HepG2 (cell line): ENCODE results near the gene C2orf81. TPM values are rescaled to one million over a fixed set of nuclear protein-coding genes. Genes with fewer than 3 reads are reported as not detected.

ENCODE experiments used
- ATAC-seq: fragments of 200-7000 bp; cut with Tn5 transposase; 3 replicates; pipeline ENCODE4 v1.9.1; 2020; ENCODE audit warnings: mild to moderate bottlenecking, moderate library complexity
- BruUV-seq: library from RNA; stranded (reverse); fragments of 400-500 nt; replicated peaks from 2 replicates; lab custom pipeline; 2021; lab: Mats Ljungman, UMichigan
- CTCF ChIA-PET: fragments of 300-600 bp; formaldehyde crosslinking; extraction: SDS; loops from one replicate; lab custom pipeline; 2021; ENCODE audit warnings: low total read pairs, inconsistent platforms, low intra/inter-chr PET ratio; lab: Yijun Ruan, JAX
- POLR2A ChIA-PET: fragments of 350-600 bp; sonication (Branson Sonifier 250); formaldehyde crosslinking; loops from one replicate; lab custom pipeline; 2020; ENCODE audit warnings: antibody characterized with exemption, inconsistent platforms; lab: Yijun Ruan, JAX
- DNase-seq: peaks from one replicate; pipeline ENCODE4 v3.0.0-alpha.2; 2015; ENCODE audit warnings: low spot score
- FAIRE-seq: peaks from 3 replicates; lab custom pipeline; 2011; peaks lifted over from hg19 to GRCh38; lab: Jason Lieb, UNC
- H2AFZ ChIP-seq: one replicate; pipeline ENCODE4 v1.6.1; 2011; ENCODE audit warnings: low read length, inconsistent platforms
- H3K27ac ChIP-seq: fragments of 300-600 bp; 3 replicates; pipeline ENCODE4 v1.8.0; 2011; ENCODE audit warnings: mixed run types, mild to moderate bottlenecking, mixed read lengths, low read length, inconsistent platforms; ENCODE audit not compliant: insufficient read depth; ENCODE audit errors: extremely low read length
- H3K27me3 ChIP-seq, 2 experiments: fragments of 200-600 bp in 1 of 2; 2 replicates in 1 of 2; 3 replicates in 1 of 2; pipeline versions ENCODE4 v1.6.0 to v1.8.0; 2011; ENCODE audit warnings: low read length in 2 of 2, mild to moderate bottlenecking in 2 of 2, moderate library complexity in 2 of 2, inconsistent platforms in 1 of 2; ENCODE audit not compliant: insufficient read depth in 2 of 2, control insufficient read depth in 1 of 2
- H3K36me3 ChIP-seq, 2 experiments: fragments of 200-600 bp in 1 of 2; replicated peaks in 1 of 2; 2 replicates in 1 of 2; 3 replicates in 1 of 2; pipeline versions ENCODE4 v1.5.1 to v1.8.0; 2011; ENCODE audit warnings: low read length in 2 of 2, inconsistent platforms in 1 of 2; ENCODE audit not compliant: insufficient read depth in 2 of 2, control insufficient read depth in 1 of 2
- H3K4me1 ChIP-seq: 2 replicates; pipeline ENCODE4 v1.5.1; 2012; ENCODE audit warnings: low read length, inconsistent platforms; ENCODE audit not compliant: insufficient read depth
- H3K4me2 ChIP-seq: 2 replicates; pipeline ENCODE4 v1.6.0; 2011; ENCODE audit warnings: low read depth, low read length, inconsistent platforms
- H3K4me3 ChIP-seq, 3 experiments: fragments of 200-600 bp in 1 of 3; sonication (generic), shearing (Covaris generic) in 1 of 3; replicated peaks in 1 of 3; 2 replicates each; pipeline ENCODE4 v1.5.1; 2011 to 2016; ENCODE audit warnings: low read length in 3 of 3, inconsistent platforms in 2 of 3, low read depth in 2 of 3, mild to moderate bottlenecking in 2 of 3, control low read depth in 1 of 3, mixed read lengths in 1 of 3; ENCODE audit not compliant: insufficient read depth in 1 of 3
- H3K79me2 ChIP-seq: one replicate; pipeline ENCODE4 v1.6.1; 2011; ENCODE audit warnings: low read length, inconsistent platforms; ENCODE audit not compliant: insufficient read depth
- H3K9ac ChIP-seq: 2 replicates; pipeline ENCODE4 v1.6.0; 2011; ENCODE audit warnings: mild to moderate bottlenecking, low read depth, low read length, inconsistent platforms; ENCODE audit not compliant: insufficient read depth
- H3K9me3 ChIP-seq: 2 replicates; pipeline ENCODE4 v1.5.1; 2012; ENCODE audit warnings: mild to moderate bottlenecking, low read length
- H4K20me1 ChIP-seq: 2 replicates; pipeline ENCODE4 v1.6.0; 2011; ENCODE audit warnings: inconsistent platforms, mild to moderate bottlenecking, low read length, moderate library complexity; ENCODE audit not compliant: insufficient read depth
- ARID4A ChIP-seq: sonication (generic); formaldehyde crosslinking; IDR thresholded peaks from 2 replicates; pipeline ENCODE4 v1.5.0; 2020; ENCODE audit warnings: mild to moderate bottlenecking, missing genetic modification reagents, borderline replicate concordance
- CSRNP2 ChIP-seq: sonication (generic); formaldehyde crosslinking; conservative IDR thresholded peaks from 2 replicates; pipeline ENCODE4 v1.8.0; 2022; ENCODE audit warnings: low read depth, missing genetic modification reagents
- ELK4 ChIP-seq: sonication (generic); formaldehyde crosslinking; IDR thresholded peaks from 2 replicates; pipeline ENCODE4 v1.9.0; 2021; ENCODE audit warnings: missing genetic modification reagents, borderline replicate concordance
- GABPA ChIP-seq, 2 experiments: IDR thresholded peaks; 2 replicates each; pipeline ENCODE4 v1.6.1; 2011 to 2016; ENCODE audit warnings: low read depth in 2 of 2, low read length in 1 of 2, missing biosample characterization in 1 of 2, missing genetic modification characterization in 1 of 2
- GPN1 ChIP-seq: sonication (generic); formaldehyde crosslinking; IDR thresholded peaks from 2 replicates; pipeline ENCODE4 v1.5.1; 2020; ENCODE audit warnings: missing genetic modification reagents, borderline replicate concordance
- HNRNPLL ChIP-seq: fragments of 200-400 bp; formaldehyde crosslinking; IDR thresholded peaks from 2 replicates; pipeline ENCODE4 v1.6.1; 2017; ENCODE audit warnings: mild to moderate bottlenecking, low read depth, low read length; ENCODE audit not compliant: poor library complexity, severe bottlenecking
- MAFK ChIP-seq, 2 experiments: IDR thresholded peaks in 1 of 2; conservative IDR thresholded peaks in 1 of 2; 2 replicates each; pipeline ENCODE4 v1.6.1; 2011; ENCODE audit warnings: improper control_type of control experiment in 2 of 2, low read length in 2 of 2
- STAG1 ChIP-seq: sonication (generic); formaldehyde crosslinking; IDR thresholded peaks from 2 replicates; pipeline ENCODE4 v1.4.0; 2020; ENCODE audit warnings: missing genetic modification reagents
- TMF1 ChIP-seq: sonication (generic); formaldehyde crosslinking; IDR thresholded peaks from 2 replicates; pipeline ENCODE4 v1.8.1; 2022; ENCODE audit warnings: low read depth, missing genetic modification reagents
- YEATS4 ChIP-seq: sonication (generic); formaldehyde crosslinking; IDR thresholded peaks from 2 replicates; pipeline ENCODE4 v1.4.0; 2020; ENCODE audit warnings: missing genetic modification reagents, borderline replicate concordance
- ZBTB7B ChIP-seq: sonication (generic); formaldehyde crosslinking; IDR thresholded peaks from 2 replicates; pipeline ENCODE4 v1.4.0; 2020; ENCODE audit warnings: missing genetic modification reagents
- ZKSCAN1 ChIP-seq: fragments of 150-350 bp; IDR thresholded peaks from 2 replicates; pipeline ENCODE4 v1.6.1; 2014; ENCODE audit warnings: low read length
- ZNF280B ChIP-seq: sonication (generic); formaldehyde crosslinking; IDR thresholded peaks from 2 replicates; pipeline ENCODE4 v1.5.0; 2020; ENCODE audit warnings: missing genetic modification reagents, mild to moderate bottlenecking, borderline replicate concordance
- ZNF776 ChIP-seq: sonication (generic); formaldehyde crosslinking; IDR thresholded peaks from 2 replicates; pipeline ENCODE4 v1.4.0; 2020; ENCODE audit warnings: mild to moderate bottlenecking, missing genetic modification reagents
- ZNF850 ChIP-seq: sonication (generic); formaldehyde crosslinking; conservative IDR thresholded peaks from 2 replicates; pipeline ENCODE4 v1.9.0; 2021; ENCODE audit warnings: mild to moderate bottlenecking, missing genetic modification reagents
- WGBS: methylation state at CpG from one replicate; pipeline ENCODE4 v1.1.6; 2017; ENCODE audit warnings: low lambda C conversion rate; 5-methylcytosine and 5-hydroxymethylcytosine counted together
- in situ Hi-C: cut with HindIII; loops from 2 replicates; pipeline ENCODE4 v1.10.0; 2017; ENCODE audit warnings: low pct_unique_long_range_greater_than_20kb; ENCODE audit not compliant: extremely low pct_ligation_motif_present
- intact Hi-C: fragments of 100-400 bp; cut with micrococcal nuclease; formaldehyde crosslinking; loops from one replicate; pipeline ENCODE4 v1.10.0; 2022; ENCODE audit not compliant: unreplicated experiment
- polyA plus RNA-seq, 8 experiments: library from polyadenylated mRNA; depleted of rRNA in 3 of 8; stranded (reverse) in 7 of 8; unstranded in 1 of 8; fragments of >200 nt; fragmentation: Illumina TruSeq in 4 of 8; extraction: Trizol in 4 of 8; gene quantifications; 2 replicates each; pipeline versions ENCODE4 v1.2.1 to v1.2.3, GENCODE V29; 2011 to 2016; ENCODE audit warnings: low read depth in 4 of 8, missing spikeins in 1 of 8, mixed read lengths in 1 of 8; ENCODE audit not compliant: insufficient read depth in 1 of 8
- total RNA-seq, 5 experiments: library from RNA; depleted of rRNA; stranded (reverse); fragments of >200 nt; fragmentation: Illumina TruSeq; extraction: Trizol; gene quantifications; 2 replicates each; pipeline ENCODE4 v1.2.3, GENCODE V29; 2016; ENCODE audit warnings: low read depth in 1 of 5

The C2orf81 gene
- total and polyA plus RNA-seq, 2 of the 13 experiments (the other 11 are each of a cell fraction or from before 2014, with no cell fraction given): 0.15 to 0.17 TPM

GRCh38 chr2:74415762-74416395 is 5.5 kb downstream of the C2orf81 start:
- no peak for ATAC-seq

More at GRCh38 chr2:74415762-74416395, 5.5 kb downstream of the C2orf81 start:
- peaks cover 36% of the 10 kb centered on the region for H3K4me1 ChIP-seq
- no peak for FAIRE-seq
- WGBS: 63% methylated on average over 35 of the region's 35 CpGs
- H3K79me2 ChIP-seq: no peaks in the 10 kb centered on the region
- no peaks in the 10 kb centered on the region for H4K20me1 ChIP-seq
- CTCF ChIA-PET: no interaction called here
- H3K4me2 ChIP-seq: no peak overlapping the region
- in situ Hi-C loops (no loop called here), intact Hi-C loops (no loop called here)
- no peaks in the 10 kb centered on the region for H3K9me3 ChIP-seq
- no peak for DNase-seq
- no peak overlapping the region for H3K27ac ChIP-seq
- TF ChIP-seq ZKSCAN1 (0 out of 2 replicates have a peak, but pooled peaks have one; percentile 30), ZNF280B (CRISPR knock-in tag) (no peak), ZBTB7B (CRISPR knock-in tag) (no peak), GABPA (IDR thresholded peaks at IDR 0.05; ENCODE audit: low read depth, low read length) (no peak), GABPA (CRISPR knock-in tag; IDR thresholded peaks at IDR 0.05; ENCODE audit: low read depth) (no peak), GPN1 (CRISPR knock-in tag) (no peak; the same call in 1 of the 2 replicates), TMF1 (CRISPR knock-in tag) (no peak), STAG1 (CRISPR knock-in tag) (no peak), YEATS4 (CRISPR knock-in tag) (no peak), MAFK (conservative IDR thresholded peaks at IDR 0.05 in 1 of 2, IDR thresholded peaks at IDR 0.05 in 1 of 2; ENCODE audit: low read length in 2 of 2) (no peak), HNRNPLL (peak; percentile 19), ARID4A (no peak), ZNF776 (0 out of 2 replicates have a peak, but pooled peaks have one; percentile 51), ELK4 (no peak), CSRNP2 (CRISPR knock-in tag) (no peak), ZNF850 (CRISPR knock-in tag) (no peak)
- H3K36me3 ChIP-seq: no peaks in the 10 kb centered on the region
- H3K4me3 ChIP-seq: no peak overlapping the region
- peaks cover 0 to 10% of the 10 kb centered on the region in 2 experiments; a peak in 3 of 5 replicates for H3K27me3 ChIP-seq
- no peak overlapping the region for H3K9ac ChIP-seq
- BruUV-seq: no TSS peak
- POLR2A ChIA-PET: no interaction called here
- no peak overlapping the region for H2AFZ ChIP-seq
